ENCODE measurements around the gene PIP5K1B. TPM values are rescaled to one million over a fixed set of nuclear protein-coding genes. Genes with fewer than 3 reads are reported as not detected.
A peak's percentile ranks its signal among the peaks of the same experiment; 100 is the strongest.

Gene PIP5K1B
- total and polyA plus RNA-seq, 2 donors (not counting 1 experiment from before 2014, with no cell fraction given), result under 0.01 to 0.03 TPM

- H3K4me3 ChIP-seq (replicated peaks in 1 of 4; ENCODE audit: control extremely low read depth in 1 of 4, insufficient read depth in 1 of 4, low read depth in 3 of 4, low read length in 4 of 4), result peak within 1 kb of the TSS; percentile 79 to 96 (median 89)
- H4K20me1 ChIP-seq (ENCODE audit: control insufficient read depth, extremely low read depth, insufficient read depth, low read length), result no peaks in the 10 kb centered on the region
- peak within 1 kb of the TSS; percentile 72 for H3K27ac ChIP-seq (ENCODE audit: insufficient read depth, low read length)
- peak; percentile 74 to 82 for DNase-seq (ENCODE audit: low read depth in 2 of 2)
- H3K79me2 ChIP-seq (ENCODE audit: control insufficient read depth, insufficient read depth, low read length), result peaks cover 11% of the 10 kb centered on the region
- H3K27me3 ChIP-seq (ENCODE audit: control insufficient read depth, insufficient read depth, low read length), result no peaks in the 10 kb centered on the region
- peak within 1 kb of the TSS; percentile 99 for H2AFZ ChIP-seq (ENCODE audit: low read length)
- no peaks in the 10 kb centered on the region for H3K9me3 ChIP-seq (ENCODE audit: control insufficient read depth, insufficient read depth, low read depth, low read length)
- peak within 1 kb of the TSS; percentile 82 for H3K9ac ChIP-seq (ENCODE audit: insufficient read depth, low read length)
- peak within 1 kb of the TSS; percentile 81 for H3K4me2 ChIP-seq (ENCODE audit: extremely low read depth, insufficient read depth, low read length)
- H3K36me3 ChIP-seq (ENCODE audit: control insufficient read depth, insufficient read depth, low read length), result no peaks in the 10 kb centered on the region
- H3K4me1 ChIP-seq (ENCODE audit: control insufficient read depth, extremely low read depth, insufficient read depth, low read length), result peaks cover 3% of the 10 kb centered on the region
- peak; percentile 97 to 98 for TF ChIP-seq CTCF (conservative IDR thresholded peaks at IDR 0.05 in 1 of 2, IDR thresholded peaks at IDR 0.05 in 1 of 2; ENCODE audit: low read depth in 1 of 2, low read length in 2 of 2)
- no peak for TF ChIP-seq EZH2 (IDR thresholded peaks at IDR 0.05; ENCODE audit: low read length, missing control alignments)
These were observed 330.6 kb downstream of the PIP5K1B start, which contains the start of gene FXN for GRCh38 chr9:69035438-69036308. TSS of gene FXN (plus strand) at chr9:69035752. CDS start at chr9:69035783, 31 bp downstream.

- DNase-seq (ENCODE audit: low read depth in 2 of 2), result no peak
- Histone ChIP-seq H3K9me3 (ENCODE audit: control insufficient read depth, insufficient read depth, low read depth, low read length) (no peaks in the 10 kb centered on the region), H3K4me1 (ENCODE audit: control insufficient read depth, extremely low read depth, insufficient read depth, low read length) (peaks cover 3% of the 10 kb centered on the region), H4K20me1 (ENCODE audit: control insufficient read depth, extremely low read depth, insufficient read depth, low read length) (no peaks in the 10 kb centered on the region), H3K4me2 (ENCODE audit: extremely low read depth, insufficient read depth, low read length) (peak overlapping the region; percentile 81), H3K79me2 (ENCODE audit: control insufficient read depth, insufficient read depth, low read length) (peaks cover 11% of the 10 kb centered on the region), H3K27me3 (ENCODE audit: control insufficient read depth, insufficient read depth, low read length) (no peaks in the 10 kb centered on the region), H2AFZ (ENCODE audit: low read length) (peak overlapping the region; percentile 99), H3K9ac (ENCODE audit: insufficient read depth, low read length) (peak overlapping the region; percentile 82), H3K27ac (ENCODE audit: insufficient read depth, low read length) (peak overlapping the region; percentile 72), H3K4me3 (replicated peaks in 1 of 4; ENCODE audit: control extremely low read depth in 1 of 4, insufficient read depth in 1 of 4, low read depth in 3 of 4, low read length in 4 of 4) (peak overlapping the region; percentile 79 to 96 (median 89)), H3K36me3 (ENCODE audit: control insufficient read depth, insufficient read depth, low read length) (no peaks in the 10 kb centered on the region)
- no peak for TF ChIP-seq CTCF (conservative IDR thresholded peaks at IDR 0.05 in 1 of 2, IDR thresholded peaks at IDR 0.05 in 1 of 2; ENCODE audit: low read depth in 1 of 2, low read length in 2 of 2)
- TF ChIP-seq EZH2 (IDR thresholded peaks at IDR 0.05; ENCODE audit: low read length, missing control alignments), result no peak
These were observed 331.3 kb downstream of the PIP5K1B start for GRCh38 chr9:69036309-69036708.

GRCh38 chr9:69036799-69037198 is 331.8 kb downstream of the PIP5K1B start:
- TF ChIP-seq CTCF (conservative IDR thresholded peaks at IDR 0.05 in 1 of 2, IDR thresholded peaks at IDR 0.05 in 1 of 2; ENCODE audit: low read depth in 1 of 2, low read length in 2 of 2) (no peak), EZH2 (IDR thresholded peaks at IDR 0.05; ENCODE audit: low read length, missing control alignments) (no peak)
- peak overlapping the region; percentile 81 for H3K4me2 ChIP-seq (ENCODE audit: extremely low read depth, insufficient read depth, low read length)
- no peaks in the 10 kb centered on the region for H3K9me3 ChIP-seq (ENCODE audit: control insufficient read depth, insufficient read depth, low read depth, low read length)
- DNase-seq (ENCODE audit: low read depth in 2 of 2), result no peak
- no peaks in the 10 kb centered on the region for H4K20me1 ChIP-seq (ENCODE audit: control insufficient read depth, extremely low read depth, insufficient read depth, low read length)
- H3K27ac ChIP-seq (ENCODE audit: insufficient read depth, low read length), result peak overlapping the region; percentile 48
- peaks cover 3% of the 10 kb centered on the region for H3K4me1 ChIP-seq (ENCODE audit: control insufficient read depth, extremely low read depth, insufficient read depth, low read length)
- H3K79me2 ChIP-seq (ENCODE audit: control insufficient read depth, insufficient read depth, low read length), result peaks cover 11% of the 10 kb centered on the region
- no peaks in the 10 kb centered on the region for H3K36me3 ChIP-seq (ENCODE audit: control insufficient read depth, insufficient read depth, low read length)
- peak overlapping the region; percentile 99 for H2AFZ ChIP-seq (ENCODE audit: low read length)
- H3K27me3 ChIP-seq (ENCODE audit: control insufficient read depth, insufficient read depth, low read length), result no peaks in the 10 kb centered on the region
- H3K4me3 ChIP-seq (replicated peaks in 1 of 4; ENCODE audit: control extremely low read depth in 1 of 4, insufficient read depth in 1 of 4, low read depth in 3 of 4, low read length in 4 of 4), result peak overlapping the region; percentile 79 to 96 (median 89)
- H3K9ac ChIP-seq (ENCODE audit: insufficient read depth, low read length), result peak overlapping the region; percentile 44

All from fibroblast of lung (primary cell).